Neural cell (in vitro differentiated cells): ENCODE measurements around the gene TRIM25. TPM values are rescaled to one million over a fixed set of nuclear protein-coding genes. Genes with fewer than 3 reads are reported as not detected.

Experiments used
- H2AFZ ChIP-seq: fragments of 200-600, 300-800 bp; sonication (generic), shearing (Covaris generic); 2 replicates; pipeline ENCODE4 v1.6.0; 2014; ENCODE audit warnings: low read depth, mild to moderate bottlenecking, antibody characterized with exemption, low read length, moderate library complexity
- H3F3A ChIP-seq: fragments of 200-600 bp; shearing (Covaris generic); 2 replicates; pipeline ENCODE4 v1.6.1; 2016; ENCODE audit warnings: mild to moderate bottlenecking, moderate library complexity, mixed read lengths, antibody characterized with exemption, low read length; ENCODE audit not compliant: insufficient read depth, poor library complexity, severe bottlenecking
- H3K27ac ChIP-seq: fragments of 200-600, 300-800 bp; sonication (generic), shearing (Covaris generic); 2 replicates; pipeline ENCODE4 v1.5.1; 2014; ENCODE audit warnings: mild to moderate bottlenecking, low read length, moderate library complexity
- H3K27me3 ChIP-seq: fragments of 300-800, 200-600 bp; sonication (generic), shearing (Covaris generic); 2 replicates; pipeline ENCODE4 v1.6.0; 2014; ENCODE audit warnings: mild to moderate bottlenecking, low read depth, low read length, moderate library complexity; ENCODE audit not compliant: insufficient read depth
- H3K36me3 ChIP-seq: fragments of 300-800, 200-600 bp; sonication (generic), shearing (Covaris generic); 2 replicates; pipeline ENCODE4 v1.5.1; 2014; ENCODE audit warnings: mild to moderate bottlenecking, antibody characterized with exemption, low read length, moderate library complexity; ENCODE audit not compliant: insufficient read depth
- H3K4me2 ChIP-seq: fragments of 300-800, 200-600 bp; sonication (generic), shearing (Covaris generic); 2 replicates; pipeline ENCODE4 v1.6.0; 2014; ENCODE audit warnings: mild to moderate bottlenecking, low read length
- H3K4me3 ChIP-seq: fragments of 300-800, 200-600 bp; sonication (generic), shearing (Covaris generic); 2 replicates; pipeline ENCODE4 v1.5.1; 2014; ENCODE audit warnings: mild to moderate bottlenecking, low read length, moderate library complexity
- H3K79me2 ChIP-seq: fragments of 200-600 bp; shearing (Covaris generic); replicated peaks from 2 replicates; pipeline ENCODE4 v1.6.0; 2014; ENCODE audit warnings: mild to moderate bottlenecking, low read length, moderate library complexity; ENCODE audit not compliant: insufficient read depth
- H3K9ac ChIP-seq: fragments of 300-800, 200-600 bp; sonication (generic), shearing (Covaris generic); 2 replicates; pipeline ENCODE4 v1.6.1; 2016; ENCODE audit warnings: mild to moderate bottlenecking, low read length, mixed read lengths
- H3K9me2 ChIP-seq: fragments of 200-600 bp; shearing (Covaris generic); 2 replicates; pipeline ENCODE4 v1.6.1; 2016; ENCODE audit warnings: mild to moderate bottlenecking, low read length, mixed read lengths; ENCODE audit not compliant: insufficient read depth
- H3K9me3 ChIP-seq: fragments of 200-600, 300-800 bp; sonication (generic), shearing (Covaris generic); 2 replicates; pipeline ENCODE4 v1.6.1; 2016; ENCODE audit warnings: mild to moderate bottlenecking, mixed run types, low read length, moderate library complexity, mixed read lengths
- H4K20me1 ChIP-seq: fragments of 200-600 bp; shearing (Covaris generic); 2 replicates; pipeline ENCODE4 v1.6.1; 2016; ENCODE audit warnings: mild to moderate bottlenecking, mixed run types; ENCODE audit not compliant: insufficient read depth
- CTCF ChIP-seq: fragments of 450-650 bp; IDR thresholded peaks from 2 replicates; pipeline ENCODE4 v1.5.1; 2014; ENCODE audit warnings: antibody characterized with exemption, mild to moderate bottlenecking, moderate library complexity; ENCODE audit not compliant: poor library complexity, severe bottlenecking
- EP300 ChIP-seq: fragments of 450-650 bp; conservative IDR thresholded peaks from 2 replicates; pipeline ENCODE4 v1.6.1; 2014; ENCODE audit warnings: antibody characterized with exemption, mild to moderate bottlenecking, moderate library complexity; ENCODE audit not compliant: poor library complexity, severe bottlenecking
- EZH2 ChIP-seq: fragments of 200-600, 300-800 bp; shearing (Covaris generic), sonication (generic); IDR thresholded peaks from 2 replicates; pipeline ENCODE4 v1.6.1; 2014; ENCODE audit warnings: antibody characterized with exemption, low read length, borderline replicate concordance, mild to moderate bottlenecking; ENCODE audit not compliant: insufficient read depth, poor library complexity, severe bottlenecking
- MXI1 ChIP-seq: fragments of 450-650 bp; conservative IDR thresholded peaks from 2 replicates; pipeline ENCODE4 v1.6.1; 2014; ENCODE audit warnings: antibody characterized with exemption, mild to moderate bottlenecking; ENCODE audit not compliant: poor library complexity, severe bottlenecking
- POLR2AphosphoS5 ChIP-seq: IDR thresholded peaks from 2 replicates; pipeline ENCODE4 v1.6.1; 2012
- RAD21 ChIP-seq: fragments of 450-650 bp; conservative IDR thresholded peaks from 2 replicates; pipeline ENCODE4 v1.6.1; 2014; ENCODE audit warnings: antibody characterized with exemption, mild to moderate bottlenecking, moderate library complexity
- REST ChIP-seq: IDR thresholded peaks from 2 replicates; pipeline ENCODE4 v1.6.1; 2012; ENCODE audit warnings: borderline replicate concordance
- SMC3 ChIP-seq: fragments of 450-650 bp; conservative IDR thresholded peaks from 2 replicates; pipeline ENCODE4 v1.6.1; 2014; ENCODE audit warnings: antibody characterized with exemption, mild to moderate bottlenecking, moderate library complexity; ENCODE audit not compliant: poor library complexity
- TAF1 ChIP-seq: IDR thresholded peaks from 2 replicates; pipeline ENCODE4 v1.6.1; 2012; ENCODE audit warnings: low read depth
- polyA plus RNA-seq: library from polyadenylated mRNA; depleted of rRNA; stranded (reverse); fragments of >200 nt; gene quantifications from 2 replicates; pipeline ENCODE4 v1.2.3, GENCODE V29; 2014

The TRIM25 gene
- polyA plus RNA-seq, 1 donor from 2014 or later = 1.7 TPM

- Histone ChIP-seq H3F3A (no peaks in the 10 kb centered on the region), H2AFZ (no peak overlapping the region), H3K36me3 (no peaks in the 10 kb centered on the region), H4K20me1 (no peaks in the 10 kb centered on the region), H3K4me2 (no peak overlapping the region), H3K27ac (no peak overlapping the region), H3K9me2 (no peaks in the 10 kb centered on the region), H3K4me3 (no peak overlapping the region), H3K9me3 (no peaks in the 10 kb centered on the region), H3K27me3 (peaks cover 32% of the 10 kb centered on the region), H3K9ac (no peak overlapping the region), H3K79me2 (no peaks in the 10 kb centered on the region)
- TF ChIP-seq EP300 (no peak), SMC3 (no peak), REST (no peak), RAD21 (no peak), POLR2AphosphoS5 (no peak), EZH2 (no peak), CTCF (no peak), MXI1 (no peak), TAF1 (no peak)
These were observed 893 bp downstream of the TRIM25 start for GRCh38 chr17:56913000-56913311.

GRCh38 chr17:56912105-56912999, 1.5 kb downstream of the TRIM25 start:
- H3F3A ChIP-seq = no peaks in the 10 kb centered on the region
- H4K20me1 ChIP-seq = no peaks in the 10 kb centered on the region
- no peak overlapping the region for H3K27ac ChIP-seq
- H3K9me2 ChIP-seq = no peaks in the 10 kb centered on the region
- H3K27me3 ChIP-seq = peaks cover 32% of the 10 kb centered on the region
- no peak overlapping the region for H2AFZ ChIP-seq
- H3K4me3 ChIP-seq = no peak overlapping the region
- no peak overlapping the region for H3K4me2 ChIP-seq
- TF ChIP-seq EP300 (no peak), SMC3 (no peak), MXI1 (no peak), RAD21 (no peak), EZH2 (no peak), POLR2AphosphoS5 (no peak), TAF1 (no peak), REST (no peak), CTCF (no peak)
- H3K9me3 ChIP-seq = no peaks in the 10 kb centered on the region
- no peaks in the 10 kb centered on the region for H3K79me2 ChIP-seq
- no peak overlapping the region for H3K9ac ChIP-seq
- H3K36me3 ChIP-seq = no peaks in the 10 kb centered on the region
